ENCODE data around the gene UFC1.

UFC1 gene

DNA sequence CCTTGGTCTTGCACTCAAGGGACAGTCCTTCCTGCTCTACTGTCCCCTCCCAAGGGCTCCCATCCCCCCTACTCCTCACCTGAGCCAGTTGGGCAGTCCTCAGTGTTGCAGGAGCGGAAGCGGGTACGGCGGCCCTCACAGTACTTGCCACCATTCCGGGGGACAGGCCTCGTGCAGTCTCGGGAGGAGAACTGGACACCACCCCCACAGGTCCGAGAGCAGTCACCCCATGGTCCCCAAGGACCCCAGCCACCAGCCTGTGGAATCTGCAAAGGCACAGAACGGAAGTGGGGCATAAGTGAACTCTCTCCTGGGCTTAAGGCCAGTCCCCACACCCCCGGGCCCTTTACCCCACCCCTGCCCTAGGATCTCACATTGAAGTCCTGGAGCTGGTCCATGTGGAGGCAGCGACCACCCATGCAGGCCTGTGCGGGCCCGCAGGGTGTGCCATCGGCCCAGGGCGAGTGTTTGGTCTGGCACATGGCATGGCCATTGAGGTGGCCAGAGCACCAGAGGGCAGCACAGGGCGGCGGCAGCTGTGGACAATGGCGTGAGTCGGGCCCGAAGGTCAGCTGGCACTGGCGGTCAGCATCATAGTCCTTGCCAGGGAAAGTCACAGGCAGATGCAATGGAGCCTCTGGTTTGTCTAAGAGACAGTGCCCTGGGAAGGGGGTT, 39.9 kb downstream of the UFC1 start:
- no peak for DNase-seq (ENCODE audit: low spot score)

- no peak for DNase-seq (ENCODE audit: low spot score)
Observed at GRCh38 chr1:161195171-161195570, 41.4 kb downstream of the UFC1 start.

- DNase-seq (ENCODE audit: low spot score), result no peak
Observed at GRCh38 chr1:161196111-161196510, 42.3 kb downstream of the UFC1 start.

- DNase-seq (ENCODE audit: low spot score), result no peak
Observed at GRCh38 chr1:161196521-161197451, 43.0 kb downstream of the UFC1 start.

DNA sequence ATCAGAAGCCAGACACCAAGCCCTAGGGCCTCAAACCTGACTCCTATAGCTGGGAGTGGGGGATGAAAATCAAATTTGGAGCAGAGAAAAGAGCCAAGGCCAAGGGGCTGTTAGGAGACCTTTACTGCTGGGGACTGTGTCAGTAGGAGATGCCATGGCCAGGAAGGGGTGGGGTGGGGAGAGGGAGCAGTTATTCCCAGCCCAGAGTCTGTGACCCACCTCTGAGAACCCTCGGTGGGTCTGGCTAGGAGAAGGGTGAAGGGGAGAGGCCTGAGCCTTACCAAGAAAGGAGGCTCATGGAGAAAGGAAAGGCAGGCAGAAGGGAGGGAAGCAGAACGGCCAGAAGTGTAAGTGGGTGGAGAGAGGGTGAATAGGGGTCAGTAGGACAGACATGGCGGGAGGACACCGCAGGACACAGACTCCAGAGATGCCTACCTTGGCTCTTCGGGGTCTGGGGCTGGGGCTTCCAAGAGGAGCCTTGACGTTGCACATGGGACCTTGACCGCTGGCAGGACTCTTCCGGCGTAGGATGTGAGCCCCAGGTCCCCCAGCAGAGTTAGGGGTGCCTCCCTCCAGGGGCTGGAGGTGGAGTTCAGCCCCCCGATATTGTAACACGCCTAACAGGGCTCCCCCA, 43.9 kb downstream of the UFC1 start:
- DNase-seq (ENCODE audit: low spot score), result no peak

DNA sequence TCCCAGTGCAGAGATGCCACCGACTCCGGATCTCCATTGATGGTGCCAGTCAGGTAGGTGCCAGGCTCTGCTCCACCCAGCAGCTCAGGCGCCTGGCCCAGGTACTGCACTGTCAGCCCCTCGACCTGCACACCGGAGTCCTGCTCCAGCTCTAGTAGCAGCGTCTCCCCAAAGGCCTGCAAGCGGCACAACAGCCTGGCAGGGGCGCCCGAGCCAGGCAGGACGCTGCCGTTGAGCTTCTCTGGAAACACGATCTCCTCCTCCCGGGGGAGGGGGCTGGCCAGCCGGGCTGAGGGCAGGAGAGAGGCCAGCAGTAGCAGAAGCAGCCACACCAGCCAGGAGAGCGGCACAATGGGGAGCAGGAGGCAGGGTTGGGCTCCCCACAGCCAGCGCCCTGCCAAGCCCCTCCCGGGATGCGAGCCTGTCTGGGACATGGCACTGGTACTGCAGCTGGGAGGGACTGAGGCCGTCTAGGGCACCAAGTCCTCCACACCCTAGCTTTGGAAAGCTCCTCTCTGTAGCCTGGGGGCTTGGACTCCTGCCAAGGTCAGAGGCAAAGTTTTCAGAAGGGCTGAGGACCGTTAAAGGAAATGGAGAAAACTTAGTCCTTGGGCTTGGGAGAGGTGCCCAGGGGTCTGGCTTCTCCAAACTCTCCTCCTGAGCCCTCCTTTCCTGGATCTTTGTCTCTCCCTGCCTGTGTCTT, 44.6 kb downstream of the UFC1 start:
- DNase-seq (ENCODE audit: low spot score), result no peak

DNA sequence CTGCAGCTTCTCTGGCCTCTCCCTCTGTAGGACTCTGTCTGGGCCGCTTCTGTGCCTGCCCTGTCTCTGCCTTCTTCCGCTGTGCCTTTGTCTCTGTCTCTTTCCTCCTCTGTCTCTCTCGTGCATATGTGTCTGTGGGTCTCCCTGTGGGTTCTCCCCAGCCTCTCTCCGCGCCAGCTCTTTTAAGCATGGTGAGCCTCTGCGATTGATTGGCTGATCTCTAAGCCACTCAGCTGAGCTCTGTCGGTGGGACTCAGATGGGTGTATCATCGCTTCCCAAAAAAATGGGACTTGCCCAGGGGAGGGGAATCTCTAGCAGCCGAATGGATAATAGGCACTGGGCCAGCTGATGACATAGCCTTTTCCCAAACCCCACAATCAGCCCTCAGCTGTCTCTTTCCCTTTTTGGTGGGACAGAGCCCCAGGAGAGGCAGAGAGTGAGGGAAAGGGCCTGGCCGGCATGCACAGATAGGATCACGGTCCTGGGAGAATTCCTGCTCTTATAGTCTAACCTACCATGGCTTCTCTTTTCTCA, 45.2 kb downstream of the UFC1 start, which contains the start of gene ADAMTS4:
Gene ADAMTS4 (minus strand): TSS at position 158 of the 535 bp plus-strand sequence. CDS start 427 bp downstream, outside the sequence.
- DNase-seq (ENCODE audit: low spot score), result no peak

DNA sequence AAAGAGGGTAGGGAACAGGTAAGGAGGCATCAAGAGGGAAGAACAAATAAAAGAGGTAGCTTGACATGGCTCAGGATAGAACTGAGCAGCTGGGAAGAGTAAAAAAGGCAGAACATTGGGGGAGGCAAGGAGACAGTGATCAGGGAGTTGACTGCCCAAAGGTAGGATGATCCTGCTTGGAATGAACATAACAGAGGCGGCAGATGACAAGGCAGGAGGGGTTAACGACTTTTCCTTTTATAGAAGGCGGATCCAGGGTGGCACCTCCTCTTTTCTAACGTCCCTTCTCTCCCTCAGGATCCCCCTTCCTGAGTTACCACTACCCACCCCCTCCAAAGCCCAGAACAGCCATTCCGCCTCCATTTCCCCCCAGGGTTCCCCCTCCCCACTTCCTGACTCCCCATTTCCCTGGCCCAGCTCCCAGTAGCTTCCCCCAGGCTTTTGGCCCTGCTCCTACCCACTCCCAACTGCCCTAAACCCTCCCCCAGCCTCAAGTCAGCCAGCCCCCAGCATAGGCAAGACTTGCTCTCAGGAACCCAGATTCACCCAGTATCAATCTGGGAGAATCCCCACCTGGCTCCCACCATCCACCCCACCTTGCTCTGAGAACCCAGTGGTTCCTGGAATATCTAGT, 45.8 kb downstream of the UFC1 start:
- DNase-seq (ENCODE audit: low spot score), result no peak

GRCh38 chr1:161200421-161200991, 46.7 kb downstream of the UFC1 start:
- DNase-seq (ENCODE audit: low spot score), result no peak

- DNase-seq (ENCODE audit: low spot score), result no peak
Observed at GRCh38 chr1:161200992-161201835, 47.4 kb downstream of the UFC1 start.

DNA sequence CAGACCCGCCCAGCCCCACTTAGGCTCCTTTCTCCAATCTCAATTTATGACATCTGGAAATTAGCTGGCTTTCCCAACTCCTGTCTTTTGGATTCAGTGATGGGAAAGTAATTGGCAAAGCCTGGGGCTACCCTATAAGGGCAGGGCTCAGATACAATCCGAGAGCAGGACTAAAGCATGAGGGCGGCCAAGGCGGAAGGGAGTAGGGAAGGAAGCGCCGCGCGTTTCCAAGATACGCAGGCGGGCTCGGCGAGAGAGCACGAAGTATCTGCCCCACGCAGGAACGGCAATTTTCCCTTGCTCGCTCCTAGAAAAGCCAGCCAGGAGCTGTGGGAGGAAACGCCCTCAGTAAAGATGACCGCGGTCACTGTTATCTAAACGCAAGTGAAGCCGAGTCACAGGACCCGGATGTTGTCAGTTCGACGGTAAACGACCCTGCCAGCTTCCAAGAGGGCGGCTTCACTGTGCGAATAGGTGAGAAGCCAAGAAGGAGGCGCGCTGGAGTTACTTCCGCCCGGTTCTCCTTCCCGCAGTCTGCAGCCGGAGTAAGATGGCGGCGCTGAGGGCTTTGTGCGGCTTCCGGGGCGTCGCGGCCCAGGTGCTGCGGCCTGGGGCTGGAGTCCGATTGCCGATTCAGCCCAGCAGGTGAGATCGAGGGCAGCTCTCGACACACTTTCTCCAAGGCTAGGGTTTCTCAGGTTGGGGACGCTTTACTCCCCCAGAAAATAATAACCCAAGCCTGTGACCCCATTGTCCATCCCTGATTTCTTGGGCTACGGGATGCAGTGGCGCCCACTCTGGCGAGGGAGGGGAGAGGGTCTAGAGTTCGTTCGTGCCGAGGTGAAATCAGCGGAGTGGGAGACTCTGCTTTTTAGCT, 48.3 kb downstream of the UFC1 start, which contains the start of gene NDUFS2:
Gene NDUFS2 (plus strand): TSS at position 532 of the 877 bp plus-strand sequence. CDS start 19 bp downstream, at position 551.
- peak; percentile 93 for DNase-seq (ENCODE audit: low spot score)

DNA sequence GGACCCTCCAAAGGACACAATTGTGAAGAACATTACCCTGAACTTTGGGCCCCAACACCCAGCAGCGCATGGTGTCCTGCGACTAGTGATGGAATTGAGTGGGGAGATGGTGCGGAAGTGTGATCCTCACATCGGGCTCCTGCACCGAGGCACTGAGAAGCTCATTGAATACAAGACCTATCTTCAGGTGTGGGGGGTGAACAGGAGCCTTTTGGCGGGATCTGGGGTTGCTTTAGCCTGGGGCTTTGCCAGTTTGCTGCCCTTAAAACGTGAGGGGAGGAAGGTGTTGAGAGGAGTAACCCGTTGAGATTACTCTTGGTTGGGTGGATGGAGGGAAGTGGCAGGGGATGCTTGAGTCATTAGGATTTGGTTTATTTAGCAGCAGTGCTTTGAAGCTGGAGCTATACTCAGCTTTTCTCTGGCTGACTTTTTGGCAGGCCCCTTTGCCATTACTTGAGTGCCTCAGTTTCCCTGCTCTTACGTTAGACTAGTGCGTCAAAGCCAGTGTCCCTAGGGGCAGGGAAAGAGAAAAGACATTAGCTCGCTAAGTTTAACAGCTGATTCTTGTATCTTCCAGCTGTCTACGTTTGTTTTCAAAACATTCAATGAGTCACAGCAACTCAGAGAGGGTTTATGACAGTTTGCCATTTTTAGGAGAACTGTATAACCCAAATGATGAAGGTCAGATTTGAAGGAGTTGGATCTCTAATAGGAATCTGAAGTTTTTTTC, 52.8 kb downstream of the UFC1 start:
- no peak for DNase-seq (ENCODE audit: low spot score)

- DNase-seq (ENCODE audit: low spot score), result no peak
Observed at GRCh38 chr1:161207173-161207572, 53.4 kb downstream of the UFC1 start.
